SIG-M5 (cell line): ENCODE data around the gene WNK2.

Experiments
- DNase-seq: peaks from one replicate; lab custom pipeline; 2025; lab: John Stamatoyannopoulos, UW

WNK2 gene

GRCh38 chr9:93295031-93295430 lies 111.1 kb downstream of the WNK2 start:
- DNase-seq: no peak

GRCh38 chr9:93295456-93296076 lies 111.6 kb downstream of the WNK2 start:
- DNase-seq: no peak

DNA sequence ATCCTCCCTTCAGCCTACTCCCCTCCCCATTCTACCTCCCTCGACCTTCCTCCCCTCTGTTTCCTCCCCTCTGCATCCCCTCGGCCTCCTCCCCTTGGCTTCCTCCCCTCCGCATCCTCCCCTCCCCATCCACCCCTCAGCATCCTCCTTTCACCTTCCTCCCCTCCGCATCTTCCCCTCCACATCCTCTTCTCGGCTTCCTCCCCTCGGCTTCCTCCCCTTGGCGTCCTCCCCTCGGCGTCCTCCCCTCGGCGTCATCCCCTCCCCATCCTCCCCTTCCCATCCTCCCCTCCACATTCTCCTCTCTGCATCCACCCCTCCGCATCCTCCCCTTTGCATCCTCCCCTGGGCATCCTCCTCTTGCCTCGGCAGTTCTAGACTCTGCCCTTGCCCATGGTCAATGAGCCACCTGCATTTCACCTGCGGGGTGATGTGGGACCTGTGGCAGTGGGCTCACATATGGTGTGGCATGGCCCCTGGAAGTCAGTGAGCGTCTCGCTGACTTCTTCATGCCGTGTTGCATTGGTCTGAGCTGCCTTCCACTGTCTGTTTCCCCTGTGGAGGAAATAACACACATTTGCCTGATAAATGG lies 113.0 kb downstream of the WNK2 start:
- no peak for DNase-seq

GRCh38 chr9:93297659-93298497 lies 113.9 kb downstream of the WNK2 start:
- no peak for DNase-seq

GRCh38 chr9:93298498-93299417 lies 114.8 kb downstream of the WNK2 start:
- DNase-seq: no peak

DNA sequence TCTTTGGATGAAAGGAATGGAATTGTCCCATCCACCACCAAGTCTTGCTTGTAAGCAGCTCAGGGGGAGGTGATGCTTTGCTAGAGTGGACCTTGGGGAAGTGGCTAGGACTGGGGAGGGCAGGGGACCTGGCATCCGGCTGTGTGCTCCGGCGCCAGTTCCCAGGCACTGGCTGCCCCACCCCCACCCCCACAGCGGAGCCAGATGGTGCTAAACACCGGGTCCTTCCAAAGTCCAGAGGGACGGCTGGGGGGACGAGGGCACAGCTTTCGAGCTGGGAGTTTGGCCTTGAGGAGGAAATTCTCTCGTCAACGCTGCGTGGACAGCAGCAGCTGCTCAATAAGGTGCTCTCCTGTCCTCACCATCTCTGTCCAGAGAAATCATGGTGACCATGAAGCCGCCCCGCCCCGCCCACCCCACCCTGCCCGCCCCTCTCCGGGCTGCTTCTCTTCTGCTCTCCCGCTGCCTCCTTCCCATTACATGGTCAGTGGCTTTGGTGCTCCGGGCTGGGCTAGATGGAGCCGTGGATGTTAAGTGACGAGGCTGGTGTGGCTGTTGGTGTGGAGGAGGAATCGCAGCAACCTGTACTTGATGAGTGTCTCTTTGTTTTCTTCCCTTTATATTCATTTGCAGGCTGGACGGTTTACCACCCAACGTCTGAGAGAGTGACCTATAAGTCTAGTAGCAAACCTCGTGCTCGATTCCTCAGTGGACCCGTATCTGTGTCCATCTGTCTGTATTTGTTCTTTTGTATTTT lies 115.7 kb downstream of the WNK2 start:
- no peak for DNase-seq

DNA sequence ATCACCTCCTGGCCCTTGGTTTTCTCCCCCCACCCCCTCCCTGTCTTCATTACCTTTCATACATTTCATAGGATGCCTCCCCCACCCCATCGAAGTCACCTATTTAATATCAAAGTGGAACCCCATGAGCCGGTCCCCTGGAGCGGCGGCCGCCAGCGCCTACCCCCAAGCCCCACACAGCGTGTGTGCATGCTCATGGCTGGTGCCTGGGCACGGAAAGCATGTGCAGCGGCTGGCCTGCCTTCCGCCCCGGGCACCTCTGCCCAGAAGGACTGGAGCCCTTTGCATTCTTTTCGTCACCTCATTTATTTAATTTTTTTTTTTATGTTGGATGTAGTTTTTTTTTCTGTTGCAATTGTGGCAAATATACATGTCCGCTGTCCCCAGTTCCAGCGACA lies 116.2 kb downstream of the WNK2 start:
- DNase-seq: no peak

- no peak for DNase-seq
Observed at GRCh38 chr9:93300585-93301081, 116.7 kb downstream of the WNK2 start.

DNA sequence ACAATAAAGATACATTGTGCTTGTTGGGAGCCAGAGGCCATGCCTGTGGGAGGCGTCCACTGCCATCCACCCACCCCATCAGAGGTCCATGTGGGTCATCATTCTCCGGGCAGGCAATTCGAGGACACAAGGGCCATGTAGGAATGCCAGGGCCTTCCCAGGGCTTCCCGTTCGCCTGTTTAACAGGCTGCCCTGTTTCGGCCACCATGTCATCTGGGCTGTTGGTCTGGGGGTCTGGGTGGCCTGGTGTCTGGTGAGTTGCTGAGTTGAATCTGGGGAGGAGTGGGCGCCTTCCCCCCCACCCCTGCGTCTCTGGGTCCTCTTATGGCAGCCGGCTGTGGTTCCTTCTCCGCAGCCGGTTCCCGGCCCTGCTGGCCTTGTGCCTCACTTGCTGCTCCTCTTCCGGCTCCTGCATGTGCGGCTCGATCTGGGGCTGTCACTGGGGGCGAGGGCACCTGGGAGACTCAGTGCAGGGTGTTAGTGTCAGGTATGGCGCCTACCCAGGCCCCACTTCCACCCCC lies 117.4 kb downstream of the WNK2 start:
- DNase-seq: no peak

- DNase-seq: no peak
Observed at GRCh38 chr9:93301911-93302541, 118.1 kb downstream of the WNK2 start.

DNA sequence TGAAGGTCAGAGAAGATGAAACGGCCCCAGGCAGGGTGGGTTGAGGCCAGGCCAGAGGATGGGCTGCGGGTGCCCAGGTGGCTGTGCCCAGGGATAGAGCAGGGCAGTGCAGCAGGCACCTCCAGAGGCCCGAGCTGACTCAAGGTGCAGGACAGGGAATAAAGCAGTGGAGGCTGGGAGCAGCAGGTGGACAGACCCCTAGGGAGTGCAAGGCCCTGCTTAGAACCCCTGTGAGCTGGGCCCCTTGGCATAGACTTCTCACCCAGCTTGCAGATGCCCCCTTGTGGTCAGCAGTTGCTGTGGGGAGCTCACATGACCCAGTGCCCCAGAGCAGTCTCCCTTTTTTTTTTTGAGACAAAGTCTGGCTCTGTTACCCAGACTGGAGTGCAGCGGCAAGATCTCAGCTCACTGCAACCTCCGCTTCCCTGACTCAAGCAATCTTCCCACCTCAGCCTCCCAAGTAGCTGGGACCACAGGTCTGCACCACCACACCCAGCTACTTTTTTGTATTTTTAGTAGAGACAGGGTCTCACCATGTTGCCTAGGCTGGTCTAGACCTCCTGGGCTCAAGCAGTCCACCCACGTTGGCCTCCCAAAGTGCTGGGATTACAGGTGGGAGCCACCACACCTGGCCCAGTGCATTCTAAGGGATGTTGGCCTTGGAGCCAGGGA lies 118.8 kb downstream of the WNK2 start:
- no peak for DNase-seq

DNA sequence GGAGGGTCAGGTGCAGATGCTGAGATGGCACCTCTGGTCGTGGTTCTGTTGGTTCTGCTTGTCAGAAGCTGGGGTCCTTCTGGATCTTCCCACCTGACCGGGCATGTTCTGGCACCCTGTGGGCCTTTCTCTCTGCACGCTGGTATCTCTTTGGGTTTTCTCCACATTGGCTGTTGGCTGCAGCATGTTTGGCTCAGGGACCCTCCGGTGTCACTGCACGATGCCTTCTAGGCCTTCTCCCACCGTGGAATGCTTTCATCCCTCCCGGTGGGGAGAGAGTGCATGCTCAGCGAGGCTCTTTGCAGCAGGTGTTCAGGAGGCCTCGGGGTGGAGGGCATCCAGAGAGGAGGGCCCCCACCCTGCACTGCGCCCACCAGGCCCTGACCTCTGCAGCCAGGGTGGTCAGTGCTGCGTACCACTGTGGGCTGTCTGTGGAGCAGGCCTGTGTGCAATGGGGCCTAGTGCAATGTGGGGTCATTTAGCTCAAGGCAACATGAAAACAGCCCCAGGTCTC lies 119.4 kb downstream of the WNK2 start:
- DNase-seq: no peak

DNA sequence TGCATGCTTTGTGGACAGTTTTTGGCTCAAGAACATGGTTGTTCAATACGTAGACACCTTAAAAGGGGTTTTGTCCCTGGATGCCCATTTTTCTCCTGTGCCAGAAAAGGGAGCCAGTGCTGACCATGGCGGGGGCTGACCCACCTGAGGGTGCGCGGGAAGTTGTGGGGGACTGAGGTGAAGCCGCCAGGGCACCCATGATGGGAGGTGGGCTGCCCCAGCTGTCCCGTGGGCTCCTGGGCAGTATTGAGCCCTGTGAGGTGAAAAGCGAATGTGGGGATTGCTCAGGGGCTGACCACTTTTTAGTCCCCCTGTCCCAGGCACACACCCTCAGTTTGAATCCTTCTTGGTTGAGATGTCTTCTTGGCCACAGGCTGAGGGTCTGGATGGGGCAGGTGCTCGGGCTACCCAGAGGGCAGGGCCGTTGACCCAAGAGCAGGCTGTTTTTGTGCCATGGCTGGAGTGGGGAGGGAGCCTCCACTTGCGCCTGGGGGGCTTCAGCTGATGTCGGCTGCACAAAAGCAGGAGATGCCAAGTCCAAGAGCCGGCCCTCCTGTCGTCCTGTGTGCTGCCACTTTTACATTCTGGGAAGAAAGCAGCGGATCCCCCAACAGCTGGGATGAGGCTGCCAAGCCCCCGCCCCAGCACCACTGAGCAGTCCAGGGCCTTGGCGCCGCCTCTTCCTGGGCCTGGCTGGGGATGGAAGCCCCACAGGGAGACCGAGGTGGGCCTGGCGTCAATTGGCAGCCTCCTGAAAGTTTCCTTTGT lies 120.1 kb downstream of the WNK2 start:
- no peak for DNase-seq

GRCh38 chr9:93304574-93305496 lies 120.9 kb downstream of the WNK2 start:
- no peak for DNase-seq

DNA sequence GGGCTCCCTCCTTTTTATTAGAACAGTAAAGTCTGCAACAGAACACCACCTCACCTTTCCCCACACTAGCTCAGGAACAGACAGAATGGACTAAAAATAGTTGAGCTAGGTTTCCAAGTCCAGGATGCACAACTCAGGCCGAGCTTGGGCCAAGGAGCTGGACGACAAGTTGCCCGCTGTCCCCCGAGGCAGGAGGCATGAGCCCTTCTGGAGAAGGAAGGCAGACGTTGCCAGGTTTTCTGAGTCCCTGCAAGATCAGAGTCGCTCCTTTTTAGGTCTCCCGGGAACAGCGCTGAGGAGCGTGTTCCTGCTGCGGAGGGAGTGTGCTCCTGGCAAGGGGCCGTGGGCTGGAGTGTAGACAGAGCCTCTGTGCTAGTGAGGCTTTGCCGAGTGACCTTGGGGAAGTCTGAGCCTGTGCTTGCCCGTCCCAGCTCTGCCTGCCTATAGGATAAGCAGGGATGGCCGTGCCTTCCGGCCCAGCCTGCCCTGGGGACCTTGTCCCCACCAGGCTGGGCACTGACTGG lies 121.6 kb downstream of the WNK2 start:
- DNase-seq: no peak

DNA sequence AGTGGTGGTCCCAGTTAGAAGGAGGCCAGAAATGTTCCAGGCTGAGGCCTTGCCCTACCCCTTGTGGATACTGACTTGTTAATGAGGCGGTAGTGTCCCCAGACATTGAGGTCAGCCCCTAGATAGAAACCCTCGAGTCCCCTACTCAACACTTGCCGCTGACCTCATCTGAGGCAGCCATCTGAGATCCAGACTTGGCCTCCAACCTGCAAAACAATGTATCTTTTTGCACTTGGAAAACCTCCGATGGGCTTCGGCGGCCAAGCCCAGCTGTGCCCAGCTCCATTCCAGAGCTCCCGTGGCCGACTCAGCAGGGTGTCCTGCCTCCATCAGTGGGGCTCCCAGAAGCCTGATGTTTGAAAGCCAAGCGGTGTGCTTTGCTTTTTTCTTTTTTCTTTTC lies 122.1 kb downstream of the WNK2 start:
- no peak for DNase-seq

DNA sequence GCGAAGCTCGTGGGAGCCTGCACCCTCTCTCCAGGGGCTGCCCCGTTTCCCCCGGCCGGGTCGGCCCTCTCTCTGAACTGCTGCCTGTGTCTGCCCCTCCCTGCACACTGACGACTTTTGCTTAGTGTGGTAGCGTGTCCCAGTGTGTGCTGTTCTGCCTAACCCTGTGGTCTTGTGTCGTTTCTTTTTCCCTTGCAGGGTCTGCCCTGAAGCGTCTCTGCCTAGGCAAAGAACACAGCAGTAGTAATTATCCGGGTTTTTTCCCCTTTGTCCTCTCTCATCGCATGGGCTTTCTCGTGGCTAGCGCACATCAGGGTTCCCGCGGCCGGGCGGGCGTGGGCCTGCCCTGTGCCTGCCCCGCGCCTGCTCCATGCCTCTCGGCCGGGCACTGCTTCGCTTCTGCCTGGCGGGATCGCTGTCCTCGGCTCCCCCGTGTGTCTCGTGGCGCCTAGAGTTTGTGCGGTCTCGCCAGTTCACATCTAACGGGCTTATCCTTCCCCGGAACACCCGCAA lies 122.7 kb downstream of the WNK2 start:
- no peak for DNase-seq
